Prostate gland (tissue), 2 donors: ENCODE results near the gene PCDH9. TPM values are rescaled to one million over a fixed set of nuclear protein-coding genes. Genes with fewer than 3 reads are reported as not detected.

ENCODE experiments used
- DNase-seq: peaks from one replicate; pipeline ENCODE4 v3.0.0-alpha.2; 2019; ENCODE audit warnings: low spot score
- H3K27ac ChIP-seq, 2 donors: fragments of 200-600 bp; sonication (generic); 2 replicates each; pipeline ENCODE4 v1.5.1; 2017 to 2019
- H3K27me3 ChIP-seq: fragments of 200-600 bp; sonication (generic); replicated peaks from 2 replicates; pipeline ENCODE4 v1.5.1; 2019; ENCODE audit not compliant: insufficient read depth
- H3K36me3 ChIP-seq, 2 donors: fragments of 200-600 bp; sonication (generic); 1 replicate in 1 of 2; 2 replicates in 1 of 2; pipeline versions ENCODE4 v1.5.1 to v1.8.1; 2017 to 2019
- H3K4me1 ChIP-seq: fragments of 200-600 bp; sonication (generic); replicated peaks from 2 replicates; pipeline ENCODE4 v1.5.1; 2019
- H3K4me3 ChIP-seq, 2 donors: fragments of 200-600 bp; sonication (generic); 2 replicates each; pipeline ENCODE4 v1.5.1; 2017 to 2019
- H3K9me3 ChIP-seq: fragments of 200-600 bp; sonication (generic); 2 replicates; pipeline ENCODE4 v1.5.1; 2017
- POLR2A ChIP-seq: fragments of 450-650 bp; IDR thresholded peaks from one replicate; pipeline ENCODE4 v1.6.1; 2016; ENCODE audit warnings: antibody characterized with exemption, mild to moderate bottlenecking
- POLR2AphosphoS5 ChIP-seq: sonication (generic); formaldehyde crosslinking; IDR thresholded peaks from one replicate; pipeline ENCODE4 v1.6.1; 2017; ENCODE audit warnings: antibody characterized with exemption
- WGBS: methylation state at CpG from one replicate; pipeline ENCODE4 v1.1.5; 2018; 5-methylcytosine and 5-hydroxymethylcytosine counted together
- intact Hi-C: fragments of 100-400 bp; cut with DNase I; formaldehyde crosslinking; loops from one replicate; pipeline ENCODE4 v1.14.2; 2022
- total RNA-seq, 2 donors: library from RNA; depleted of rRNA; stranded (reverse); fragments of >200 nt; gene quantifications; one replicate each; pipeline ENCODE4 v1.1.0, GENCODE V29; 2016
- TF ChIP-seq, protein P1 (sequence below), 4 experiments: fragments of 200-600 bp in 2 of 4; fragments of 450-650 bp in 2 of 4; sonication (generic) in 2 of 4; IDR thresholded peaks; 1 replicate in 3 of 4; 2 replicates in 1 of 4; pipeline ENCODE4 v1.5.1; 2016 to 2019; ENCODE audit warnings: antibody characterized with exemption in 4 of 4, mild to moderate bottlenecking in 2 of 4, moderate library complexity in 2 of 4

PCDH9 gene
- total RNA-seq, 2 donors from 2014 or later: 1.8 to 5.5 TPM

DNA sequence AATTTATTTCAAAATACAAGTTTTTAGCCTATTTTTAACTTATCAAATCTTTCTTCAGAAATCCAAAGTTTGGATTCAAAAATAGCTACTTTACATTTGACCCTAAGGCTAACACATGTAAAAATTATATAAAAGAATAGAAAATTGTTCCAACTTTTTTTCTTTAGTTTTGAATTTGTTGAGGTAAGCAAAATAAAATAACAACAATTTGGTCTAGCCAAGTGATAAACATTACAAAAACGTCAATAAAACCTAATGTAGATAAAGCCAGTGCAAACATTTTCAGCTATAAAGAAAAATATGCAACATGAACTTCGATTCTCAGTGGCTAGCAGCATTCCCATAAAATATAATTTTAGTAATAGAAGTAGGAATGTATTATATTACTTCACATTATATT is 400.3 kb downstream of the PCDH9 start:
- Histone ChIP-seq H3K4me1 (no peaks in the 10 kb centered on the region), H3K4me3 (no peak overlapping the region), H3K27me3 (no peaks in the 10 kb centered on the region), H3K9me3 (no peaks in the 10 kb centered on the region), H3K27ac (no peak overlapping the region), H3K36me3 (no peaks in the 10 kb centered on the region)
- intact Hi-C loops: no loop called here
- TF ChIP-seq POLR2A (no peak), POLR2AphosphoS5 (no peak)
- TF ChIP-seq, protein P1, sequence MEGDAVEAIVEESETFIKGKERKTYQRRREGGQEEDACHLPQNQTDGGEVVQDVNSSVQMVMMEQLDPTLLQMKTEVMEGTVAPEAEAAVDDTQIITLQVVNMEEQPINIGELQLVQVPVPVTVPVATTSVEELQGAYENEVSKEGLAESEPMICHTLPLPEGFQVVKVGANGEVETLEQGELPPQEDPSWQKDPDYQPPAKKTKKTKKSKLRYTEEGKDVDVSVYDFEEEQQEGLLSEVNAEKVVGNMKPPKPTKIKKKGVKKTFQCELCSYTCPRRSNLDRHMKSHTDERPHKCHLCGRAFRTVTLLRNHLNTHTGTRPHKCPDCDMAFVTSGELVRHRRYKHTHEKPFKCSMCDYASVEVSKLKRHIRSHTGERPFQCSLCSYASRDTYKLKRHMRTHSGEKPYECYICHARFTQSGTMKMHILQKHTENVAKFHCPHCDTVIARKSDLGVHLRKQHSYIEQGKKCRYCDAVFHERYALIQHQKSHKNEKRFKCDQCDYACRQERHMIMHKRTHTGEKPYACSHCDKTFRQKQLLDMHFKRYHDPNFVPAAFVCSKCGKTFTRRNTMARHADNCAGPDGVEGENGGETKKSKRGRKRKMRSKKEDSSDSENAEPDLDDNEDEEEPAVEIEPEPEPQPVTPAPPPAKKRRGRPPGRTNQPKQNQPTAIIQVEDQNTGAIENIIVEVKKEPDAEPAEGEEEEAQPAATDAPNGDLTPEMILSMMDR (IDR thresholded peaks at IDR 0.05): no peak
- DNase-seq: no peak
- 32% methylated on average over 2 of the region's 2 CpGs for WGBS

DNA sequence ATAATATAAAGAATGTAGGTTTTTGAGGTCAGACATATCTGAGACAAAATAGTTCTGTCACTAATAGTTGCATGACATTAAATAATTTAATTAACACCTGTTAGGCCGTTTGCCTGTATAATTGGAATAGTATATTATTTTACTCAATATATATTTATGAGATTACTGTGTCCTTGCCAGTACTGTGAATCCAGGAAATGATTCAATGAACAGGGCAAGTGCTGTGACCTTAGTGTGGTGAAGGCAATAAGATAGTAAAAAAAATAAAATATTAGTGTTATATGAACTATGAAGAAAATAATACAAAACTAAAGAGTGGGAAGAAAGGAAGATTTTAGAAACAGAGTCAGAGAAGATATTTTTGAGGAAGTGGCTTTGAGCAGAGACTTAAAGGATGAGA is 403.7 kb downstream of the PCDH9 start:
- Histone ChIP-seq H3K4me3 (no peak overlapping the region), H3K27ac (no peak overlapping the region), H3K4me1 (no peaks in the 10 kb centered on the region), H3K36me3 (no peaks in the 10 kb centered on the region), H3K9me3 (no peaks in the 10 kb centered on the region), H3K27me3 (no peaks in the 10 kb centered on the region)
- intact Hi-C loops: no loop called here
- no peak for DNase-seq
- TF ChIP-seq, protein P1 (IDR thresholded peaks at IDR 0.05): no peak
- no peak for TF ChIP-seq POLR2AphosphoS5
- TF ChIP-seq POLR2A: no peak
- 57% methylated on average over 1 of the region's 1 CpG for WGBS

DNA sequence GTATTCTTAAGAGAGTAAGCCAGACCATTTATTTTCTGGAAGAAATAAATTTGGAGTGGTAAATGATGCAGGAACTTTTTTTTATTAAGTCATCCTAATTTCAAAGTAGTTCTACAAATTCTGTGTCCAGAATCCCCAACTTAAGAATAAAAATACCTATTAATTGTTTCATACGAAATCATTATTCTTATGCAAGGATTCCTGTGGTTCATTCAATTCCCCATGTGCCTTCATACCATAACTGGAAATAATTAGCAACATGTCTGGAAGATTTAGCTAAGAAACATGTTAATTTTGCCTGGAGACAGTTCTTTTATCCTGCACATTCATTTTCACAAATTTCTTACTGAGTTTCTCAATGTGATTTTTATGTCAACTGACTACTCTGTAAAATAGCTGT is 408.6 kb downstream of the PCDH9 start:
- 89% methylated on average over 1 of the region's 1 CpG for WGBS
- H3K27me3 ChIP-seq: no peaks in the 10 kb centered on the region
- no peak for DNase-seq
- no peak overlapping the region for H3K4me3 ChIP-seq
- H3K4me1 ChIP-seq: no peaks in the 10 kb centered on the region
- intact Hi-C loops: no loop called here
- TF ChIP-seq, protein P1 (IDR thresholded peaks at IDR 0.05): no peak
- TF ChIP-seq POLR2A: no peak
- TF ChIP-seq POLR2AphosphoS5: no peak
- H3K9me3 ChIP-seq: no peaks in the 10 kb centered on the region
- H3K36me3 ChIP-seq: no peaks in the 10 kb centered on the region
- H3K27ac ChIP-seq: no peak overlapping the region

- H3K9me3 ChIP-seq: no peaks in the 10 kb centered on the region
- no peaks in the 10 kb centered on the region for H3K27me3 ChIP-seq
- H3K4me3 ChIP-seq: no peak overlapping the region
- H3K27ac ChIP-seq: no peak overlapping the region
- no peaks in the 10 kb centered on the region for H3K4me1 ChIP-seq
- intact Hi-C loops: no loop called here
- no peaks in the 10 kb centered on the region for H3K36me3 ChIP-seq
- DNase-seq: no peak
- TF ChIP-seq POLR2A (no peak), POLR2AphosphoS5 (no peak)
- TF ChIP-seq, protein P1 (IDR thresholded peaks at IDR 0.05): no peak
These were observed 418.7 kb downstream of the PCDH9 start for GRCh38 chr13:66811455-66811854.

GRCh38 chr13:66809485-66809884 is 420.7 kb downstream of the PCDH9 start:
- Histone ChIP-seq H3K27ac (no peak overlapping the region), H3K4me3 (no peak overlapping the region), H3K27me3 (no peaks in the 10 kb centered on the region), H3K9me3 (no peaks in the 10 kb centered on the region), H3K4me1 (no peaks in the 10 kb centered on the region), H3K36me3 (no peaks in the 10 kb centered on the region)
- 72% methylated on average over 1 of the region's 1 CpG for WGBS
- DNase-seq: no peak
- TF ChIP-seq POLR2A (no peak), POLR2AphosphoS5 (no peak)
- TF ChIP-seq, protein P1 (IDR thresholded peaks at IDR 0.05): no peak
- intact Hi-C loops: no loop called here
